ENCODE data around the gene LRRC59. TPM values are rescaled to one million over a fixed set of nuclear protein-coding genes. Genes with fewer than 3 reads are reported as not detected.

LRRC59 gene
- total and polyA plus RNA-seq, 4 donors: 21.4 to 136 (median 75.6) TPM

DNA sequence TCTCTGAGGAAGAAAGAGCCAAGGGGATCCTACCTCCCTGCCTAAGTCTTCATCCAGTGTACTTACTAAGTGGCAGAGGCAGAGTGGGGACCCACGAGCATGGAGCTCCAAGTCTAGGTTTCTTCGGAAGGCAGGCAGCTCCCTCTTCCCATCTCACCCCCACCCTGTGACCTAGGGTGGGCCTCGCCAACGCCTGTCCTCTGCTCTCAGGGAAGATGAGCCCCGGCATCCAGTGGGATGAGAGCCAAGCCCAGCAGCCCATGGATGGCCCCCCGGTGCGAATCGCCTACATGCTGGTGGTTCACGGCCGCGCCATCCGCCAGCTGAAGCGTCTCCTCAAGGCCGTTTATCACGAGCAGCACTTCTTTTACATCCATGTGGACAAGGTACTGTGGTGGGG lies 43.1 kb downstream of the LRRC59 start:
- no peak overlapping the region for H3K27ac ChIP-seq (ENCODE audit: low read depth in 1 of 2, low read length in 2 of 2)
- H3K9ac ChIP-seq (ENCODE audit: low read depth in 1 of 2, low read length in 2 of 2): no peak overlapping the region
- H3K36me3 ChIP-seq (ENCODE audit: control insufficient read depth in 4 of 4, insufficient read depth in 3 of 4, low read depth in 1 of 4, low read length in 3 of 4): peaks cover 1 to 38% (median 15%) of the 10 kb centered on the region in 4 donors
- H3K4me1 ChIP-seq (ENCODE audit: control insufficient read depth in 4 of 4, insufficient read depth in 4 of 4, low read length in 3 of 4): peaks cover 0 to 5% (median 3%) of the 10 kb centered on the region in 4 donors
- 96% methylated on average over 15 of the region's 15 CpGs for WGBS
- no peaks in the 10 kb centered on the region for H3K9me3 ChIP-seq (ENCODE audit: control insufficient read depth in 4 of 4, low read length in 3 of 4)
- no peak for DNase-seq (ENCODE audit: low spot score)
- no peak for TF ChIP-seq RAD21 (IDR thresholded peaks at IDR 0.05)
- H3K27me3 ChIP-seq (ENCODE audit: control insufficient read depth in 4 of 4, insufficient read depth in 4 of 4, low read length in 3 of 4): no peaks in the 10 kb centered on the region
- no peak overlapping the region for H3K4me3 ChIP-seq (ENCODE audit: low read depth in 1 of 3, low read length in 3 of 3)

GRCh38 chr17:50353600-50354195 lies 43.6 kb downstream of the LRRC59 start:
- H3K9me3 ChIP-seq (ENCODE audit: control insufficient read depth in 4 of 4, low read length in 3 of 4): no peaks in the 10 kb centered on the region
- WGBS: 96% methylated on average over 27 of the region's 27 CpGs
- DNase-seq (ENCODE audit: low spot score): no peak
- H3K4me3 ChIP-seq (ENCODE audit: low read depth in 1 of 3, low read length in 3 of 3): no peak overlapping the region
- no peaks in the 10 kb centered on the region for H3K27me3 ChIP-seq (ENCODE audit: control insufficient read depth in 4 of 4, insufficient read depth in 4 of 4, low read length in 3 of 4)
- H3K9ac ChIP-seq (ENCODE audit: low read depth in 1 of 2, low read length in 2 of 2): no peak overlapping the region
- peaks cover 0 to under 1% (median 0%) of the 10 kb centered on the region in 4 donors for H3K4me1 ChIP-seq (ENCODE audit: control insufficient read depth in 4 of 4, insufficient read depth in 4 of 4, low read length in 3 of 4)
- H3K36me3 ChIP-seq (ENCODE audit: control insufficient read depth in 4 of 4, insufficient read depth in 3 of 4, low read depth in 1 of 4, low read length in 3 of 4): peaks cover 1 to 36% (median 13%) of the 10 kb centered on the region in 4 donors
- TF ChIP-seq RXRA (IDR thresholded peaks at IDR 0.05): no peak
- TF ChIP-seq JUND (IDR thresholded peaks at IDR 0.05): no peak
- no peak for TF ChIP-seq HNF4G (IDR thresholded peaks at IDR 0.05)
- no peak for TF ChIP-seq EGR1 (IDR thresholded peaks at IDR 0.05; ENCODE audit: low read depth in 2 of 2)
- TF ChIP-seq NR2F2 (IDR thresholded peaks at IDR 0.05): no peak
- no peak for TF ChIP-seq FOXA1 (IDR thresholded peaks at IDR 0.05)
- no peak for TF ChIP-seq TAF1 (conservative IDR thresholded peaks at IDR 0.05)
- no peak for TF ChIP-seq CTCF (IDR thresholded peaks at IDR 0.05; ENCODE audit: low read depth, low read length, missing input control)
- no peak for TF ChIP-seq YY1 (IDR thresholded peaks at IDR 0.05)
- no peak for TF ChIP-seq MAX (IDR thresholded peaks at IDR 0.05)
- TF ChIP-seq HNF4A (conservative IDR thresholded peaks at IDR 0.05): no peak
- TF ChIP-seq, protein P1, sequence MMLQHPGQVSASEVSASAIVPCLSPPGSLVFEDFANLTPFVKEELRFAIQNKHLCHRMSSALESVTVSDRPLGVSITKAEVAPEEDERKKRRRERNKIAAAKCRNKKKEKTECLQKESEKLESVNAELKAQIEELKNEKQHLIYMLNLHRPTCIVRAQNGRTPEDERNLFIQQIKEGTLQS (IDR thresholded peaks at IDR 0.05): no peak
- TF ChIP-seq RAD21 (IDR thresholded peaks at IDR 0.05): no peak
- TF ChIP-seq, protein P2, sequence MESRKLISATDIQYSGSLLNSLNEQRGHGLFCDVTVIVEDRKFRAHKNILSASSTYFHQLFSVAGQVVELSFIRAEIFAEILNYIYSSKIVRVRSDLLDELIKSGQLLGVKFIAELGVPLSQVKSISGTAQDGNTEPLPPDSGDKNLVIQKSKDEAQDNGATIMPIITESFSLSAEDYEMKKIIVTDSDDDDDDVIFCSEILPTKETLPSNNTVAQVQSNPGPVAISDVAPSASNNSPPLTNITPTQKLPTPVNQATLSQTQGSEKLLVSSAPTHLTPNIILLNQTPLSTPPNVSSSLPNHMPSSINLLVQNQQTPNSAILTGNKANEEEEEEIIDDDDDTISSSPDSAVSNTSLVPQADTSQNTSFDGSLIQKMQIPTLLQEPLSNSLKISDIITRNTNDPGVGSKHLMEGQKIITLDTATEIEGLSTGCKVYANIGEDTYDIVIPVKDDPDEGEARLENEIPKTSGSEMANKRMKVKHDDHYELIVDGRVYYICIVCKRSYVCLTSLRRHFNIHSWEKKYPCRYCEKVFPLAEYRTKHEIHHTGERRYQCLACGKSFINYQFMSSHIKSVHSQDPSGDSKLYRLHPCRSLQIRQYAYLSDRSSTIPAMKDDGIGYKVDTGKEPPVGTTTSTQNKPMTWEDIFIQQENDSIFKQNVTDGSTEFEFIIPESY (IDR thresholded peaks at IDR 0.05): no peak
- TF ChIP-seq FOXA2 (IDR thresholded peaks at IDR 0.05): no peak
- no peak for TF ChIP-seq GABPA (IDR thresholded peaks at IDR 0.05 in 1 of 2, conservative IDR thresholded peaks at IDR 0.05 in 1 of 2)
- TF ChIP-seq, protein P3, sequence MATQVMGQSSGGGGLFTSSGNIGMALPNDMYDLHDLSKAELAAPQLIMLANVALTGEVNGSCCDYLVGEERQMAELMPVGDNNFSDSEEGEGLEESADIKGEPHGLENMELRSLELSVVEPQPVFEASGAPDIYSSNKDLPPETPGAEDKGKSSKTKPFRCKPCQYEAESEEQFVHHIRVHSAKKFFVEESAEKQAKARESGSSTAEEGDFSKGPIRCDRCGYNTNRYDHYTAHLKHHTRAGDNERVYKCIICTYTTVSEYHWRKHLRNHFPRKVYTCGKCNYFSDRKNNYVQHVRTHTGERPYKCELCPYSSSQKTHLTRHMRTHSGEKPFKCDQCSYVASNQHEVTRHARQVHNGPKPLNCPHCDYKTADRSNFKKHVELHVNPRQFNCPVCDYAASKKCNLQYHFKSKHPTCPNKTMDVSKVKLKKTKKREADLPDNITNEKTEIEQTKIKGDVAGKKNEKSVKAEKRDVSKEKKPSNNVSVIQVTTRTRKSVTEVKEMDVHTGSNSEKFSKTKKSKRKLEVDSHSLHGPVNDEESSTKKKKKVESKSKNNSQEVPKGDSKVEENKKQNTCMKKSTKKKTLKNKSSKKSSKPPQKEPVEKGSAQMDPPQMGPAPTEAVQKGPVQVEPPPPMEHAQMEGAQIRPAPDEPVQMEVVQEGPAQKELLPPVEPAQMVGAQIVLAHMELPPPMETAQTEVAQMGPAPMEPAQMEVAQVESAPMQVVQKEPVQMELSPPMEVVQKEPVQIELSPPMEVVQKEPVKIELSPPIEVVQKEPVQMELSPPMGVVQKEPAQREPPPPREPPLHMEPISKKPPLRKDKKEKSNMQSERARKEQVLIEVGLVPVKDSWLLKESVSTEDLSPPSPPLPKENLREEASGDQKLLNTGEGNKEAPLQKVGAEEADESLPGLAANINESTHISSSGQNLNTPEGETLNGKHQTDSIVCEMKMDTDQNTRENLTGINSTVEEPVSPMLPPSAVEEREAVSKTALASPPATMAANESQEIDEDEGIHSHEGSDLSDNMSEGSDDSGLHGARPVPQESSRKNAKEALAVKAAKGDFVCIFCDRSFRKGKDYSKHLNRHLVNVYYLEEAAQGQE (IDR thresholded peaks at IDR 0.05): no peak
- TF ChIP-seq SP1 (IDR thresholded peaks at IDR 0.05): no peak
- no peak overlapping the region for H3K27ac ChIP-seq (ENCODE audit: low read depth in 1 of 2, low read length in 2 of 2)

Measured in liver (tissue), 9 donors.